ENCODE measurements around the gene OR6M1. TPM values are rescaled to one million over a fixed set of nuclear protein-coding genes. Genes with fewer than 3 reads are reported as not detected.

OR6M1 gene, protein sequence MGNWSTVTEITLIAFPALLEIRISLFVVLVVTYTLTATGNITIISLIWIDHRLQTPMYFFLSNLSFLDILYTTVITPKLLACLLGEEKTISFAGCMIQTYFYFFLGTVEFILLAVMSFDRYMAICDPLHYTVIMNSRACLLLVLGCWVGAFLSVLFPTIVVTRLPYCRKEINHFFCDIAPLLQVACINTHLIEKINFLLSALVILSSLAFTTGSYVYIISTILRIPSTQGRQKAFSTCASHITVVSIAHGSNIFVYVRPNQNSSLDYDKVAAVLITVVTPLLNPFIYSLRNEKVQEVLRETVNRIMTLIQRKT
- total RNA-seq (not detected), polyA plus RNA-seq (not detected)

DNA sequence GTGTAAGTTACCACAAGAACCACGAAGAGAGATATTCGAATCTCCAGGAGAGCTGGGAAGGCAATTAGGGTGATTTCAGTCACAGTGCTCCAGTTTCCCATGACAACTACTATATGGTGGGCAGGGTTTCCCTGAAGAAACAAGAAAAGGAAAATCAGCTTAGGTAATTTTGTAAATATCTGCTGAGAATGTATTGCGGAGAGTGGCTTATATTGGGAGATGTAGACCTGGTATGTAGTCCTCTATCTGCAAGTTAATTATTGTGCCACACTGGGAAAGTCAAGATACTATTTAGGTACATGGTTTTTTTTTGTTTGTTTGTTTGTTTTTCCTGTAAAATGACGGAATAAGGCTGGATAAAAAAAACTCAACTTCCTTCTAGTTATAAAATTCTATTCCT is at the start of gene OR6M1:
Gene OR6M1, minus strand, starts transcription at position 101 of the 400 bp plus-strand sequence. Its CDS starts 0 bp downstream, at position 101.
- intact Hi-C loops (cut with micrococcal nuclease), result no loop called here
- no peak within 1 kb of the TSS for H3K4me3 Mint-ChIP-seq
- Histone ChIP-seq H3K27ac (ENCODE audit: low read depth, low read length) (no peak within 1 kb of the TSS), H3K4me1 (ENCODE audit: insufficient read depth, low read length) (no peaks in the 10 kb centered on the region), H3K9me3 (ENCODE audit: control insufficient read depth in 1 of 2, low read length in 2 of 2) (no peaks in the 10 kb centered on the region), H3K36me3 (ENCODE audit: insufficient read depth, low read length) (no peaks in the 10 kb centered on the region), H3K27me3 (ENCODE audit: insufficient read depth, low read length) (no peaks in the 10 kb centered on the region), H3K4me3 (ENCODE audit: low read length in 2 of 2) (no peak within 1 kb of the TSS)
- ChIA-PET POLR2A (ENCODE audit: partially characterized antibody) (no interaction called here), CTCF (ENCODE audit: partially characterized antibody) (no interaction called here)
- DNase-seq, result no peak
- no peaks in the 10 kb centered on the region for H3K36me3 Mint-ChIP-seq
- H3K27ac Mint-ChIP-seq, result peak within 1 kb of the TSS in 1 of 7 donors; percentile 49
- H3K4me1 Mint-ChIP-seq, result no peaks in the 10 kb centered on the region
- H3K9me3 Mint-ChIP-seq, result no peaks in the 10 kb centered on the region
- peaks cover 0 to 2% of the 10 kb centered on the region in 2 donors for H3K27me3 Mint-ChIP-seq

DNA sequence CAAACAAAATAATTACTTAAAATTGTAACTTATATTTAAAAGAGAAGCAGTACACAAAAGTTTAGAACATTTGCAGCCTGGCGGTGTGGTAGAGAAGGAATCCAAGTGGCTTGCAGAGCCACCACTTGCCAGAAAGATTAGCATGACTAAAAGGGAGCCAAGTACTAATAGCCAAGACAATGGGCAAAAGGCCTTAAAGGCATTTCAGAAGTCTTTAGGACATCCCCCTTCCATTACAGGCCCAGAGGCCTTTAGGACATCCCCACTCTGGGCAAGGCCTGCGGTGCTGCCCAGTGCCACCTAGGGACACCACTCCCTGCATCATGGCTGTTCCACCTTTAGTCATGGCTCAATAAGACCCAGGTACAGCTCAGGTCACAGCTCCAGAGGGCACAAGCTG is 46.9 kb upstream of the OR6M1 start:
- no peaks in the 10 kb centered on the region for H3K27me3 ChIP-seq (ENCODE audit: insufficient read depth, low read length)
- no peaks in the 10 kb centered on the region for H3K36me3 ChIP-seq (ENCODE audit: insufficient read depth, low read length)
- Mint-ChIP-seq H3K27ac (no peak overlapping the region), H3K36me3 (no peaks in the 10 kb centered on the region), H3K9me3 (peaks cover 0 to 15% (median 4%) of the 10 kb centered on the region in 8 donors), H3K4me3 (no peak overlapping the region), H3K4me1 (no peaks in the 10 kb centered on the region), H3K27me3 (peaks cover 5 to 6% of the 10 kb centered on the region in 2 donors)
- no peak overlapping the region for H3K27ac ChIP-seq (ENCODE audit: low read depth, low read length)
- no peak for DNase-seq
- CTCF ChIA-PET (ENCODE audit: partially characterized antibody), result no interaction called here
- POLR2A ChIA-PET (ENCODE audit: partially characterized antibody), result no interaction called here
- H3K9me3 ChIP-seq (ENCODE audit: control insufficient read depth in 1 of 2, low read length in 2 of 2), result no peaks in the 10 kb centered on the region
- intact Hi-C loops (cut with micrococcal nuclease), result no loop called here
- no peak overlapping the region for H3K4me3 ChIP-seq (ENCODE audit: low read length in 2 of 2)
- H3K4me1 ChIP-seq (ENCODE audit: insufficient read depth, low read length), result no peaks in the 10 kb centered on the region

DNA sequence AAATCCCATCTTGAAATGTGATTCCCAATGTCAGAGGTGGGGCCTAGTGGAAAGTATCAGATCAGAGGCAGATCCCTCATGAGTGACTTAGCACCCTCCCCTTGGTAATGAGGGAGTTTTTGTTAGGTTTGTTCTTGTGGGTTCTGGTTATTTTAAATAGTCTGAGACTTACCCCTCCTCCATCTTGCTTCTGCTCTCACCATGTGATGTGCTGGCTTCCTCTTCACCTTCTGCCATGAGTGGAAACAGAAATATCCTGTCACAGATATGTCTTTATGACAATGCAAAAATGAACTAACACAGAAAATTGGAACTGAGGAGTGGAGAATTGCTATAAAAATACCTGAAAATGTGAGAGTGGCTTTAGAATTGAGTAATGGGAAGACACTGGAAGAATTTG is 46.2 kb upstream of the OR6M1 start:
- no peak overlapping the region for H3K4me3 Mint-ChIP-seq
- no peaks in the 10 kb centered on the region for H3K4me1 Mint-ChIP-seq
- DNase-seq, result no peak
- Histone ChIP-seq H3K4me1 (ENCODE audit: insufficient read depth, low read length) (no peaks in the 10 kb centered on the region), H3K27me3 (ENCODE audit: insufficient read depth, low read length) (no peaks in the 10 kb centered on the region), H3K36me3 (ENCODE audit: insufficient read depth, low read length) (no peaks in the 10 kb centered on the region), H3K27ac (ENCODE audit: low read depth, low read length) (no peak overlapping the region), H3K4me3 (ENCODE audit: low read length in 2 of 2) (no peak overlapping the region), H3K9me3 (ENCODE audit: control insufficient read depth in 1 of 2, low read length in 2 of 2) (no peaks in the 10 kb centered on the region)
- H3K9me3 Mint-ChIP-seq, result peaks cover 0 to 11% (median 3%) of the 10 kb centered on the region in 8 donors
- H3K36me3 Mint-ChIP-seq, result no peaks in the 10 kb centered on the region
- no peak overlapping the region for H3K27ac Mint-ChIP-seq
- ChIA-PET POLR2A (ENCODE audit: partially characterized antibody) (no interaction called here), CTCF (ENCODE audit: partially characterized antibody) (no interaction called here)
- intact Hi-C loops (cut with micrococcal nuclease), result no loop called here
- H3K27me3 Mint-ChIP-seq, result peaks cover 5 to 6% of the 10 kb centered on the region in 2 donors

DNA sequence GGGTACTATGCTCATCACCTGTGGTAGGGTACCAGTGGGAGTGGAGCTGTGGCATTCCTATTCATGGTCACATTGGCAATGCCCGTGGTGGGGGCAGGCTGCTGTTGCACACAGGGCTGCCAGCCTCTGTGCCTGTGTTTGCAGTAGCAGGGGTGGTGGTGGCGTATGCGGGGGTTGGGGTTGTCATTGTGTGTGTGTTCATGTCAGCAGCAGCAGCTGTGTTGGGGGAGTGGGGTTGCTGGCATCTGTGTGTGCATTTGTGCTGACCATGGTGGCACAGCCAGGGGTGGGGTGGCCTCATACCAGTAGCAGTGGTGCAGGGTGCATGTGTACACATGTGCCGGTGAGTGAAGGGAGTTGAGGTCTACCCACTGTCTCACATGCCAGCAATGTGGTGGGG is 45.0 kb upstream of the OR6M1 start:
- Histone ChIP-seq H3K36me3 (ENCODE audit: insufficient read depth, low read length) (no peaks in the 10 kb centered on the region), H3K4me3 (ENCODE audit: low read length in 2 of 2) (no peak overlapping the region), H3K27ac (ENCODE audit: low read depth, low read length) (no peak overlapping the region), H3K9me3 (ENCODE audit: control insufficient read depth in 1 of 2, low read length in 2 of 2) (no peaks in the 10 kb centered on the region), H3K27me3 (ENCODE audit: insufficient read depth, low read length) (no peaks in the 10 kb centered on the region), H3K4me1 (ENCODE audit: insufficient read depth, low read length) (no peaks in the 10 kb centered on the region)
- H3K9me3 Mint-ChIP-seq, result peaks cover 0 to 9% (median 0%) of the 10 kb centered on the region in 8 donors
- ChIA-PET CTCF (ENCODE audit: partially characterized antibody) (no interaction called here), POLR2A (ENCODE audit: partially characterized antibody) (no interaction called here)
- intact Hi-C loops (cut with micrococcal nuclease), result no loop called here
- H3K4me3 Mint-ChIP-seq, result no peak overlapping the region
- no peak overlapping the region for H3K27ac Mint-ChIP-seq
- peaks cover 5 to 6% of the 10 kb centered on the region in 2 donors for H3K27me3 Mint-ChIP-seq
- DNase-seq, result peak in 1 of 5 donors; percentile 25
- H3K4me1 Mint-ChIP-seq, result no peaks in the 10 kb centered on the region
- no peaks in the 10 kb centered on the region for H3K36me3 Mint-ChIP-seq

DNA sequence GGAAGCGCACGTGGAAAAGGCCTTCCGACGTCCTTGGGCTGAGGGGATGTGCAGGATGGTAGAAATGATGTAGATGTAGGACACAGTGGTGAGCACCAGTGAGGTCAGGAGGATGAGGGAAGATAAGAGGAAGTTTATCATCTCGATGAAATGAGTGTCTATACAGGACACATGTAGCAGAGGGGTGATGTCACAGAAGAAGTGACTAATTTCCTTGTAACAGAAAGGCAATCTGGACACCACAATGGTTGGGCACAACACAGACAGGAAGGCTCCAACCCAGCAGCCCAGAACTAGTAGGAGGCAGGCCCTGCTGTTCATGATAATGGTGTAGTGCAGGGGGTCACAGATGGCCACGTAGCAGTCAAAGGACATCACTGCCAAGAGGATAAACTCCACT is 35.0 kb upstream of the OR6M1 start:
- intact Hi-C loops (cut with micrococcal nuclease), result no loop called here
- no peaks in the 10 kb centered on the region for H3K9me3 ChIP-seq (ENCODE audit: control insufficient read depth in 1 of 2, low read length in 2 of 2)
- Mint-ChIP-seq H3K36me3 (no peaks in the 10 kb centered on the region), H3K27me3 (peaks cover 5 to 6% of the 10 kb centered on the region in 2 donors), H3K9me3 (peaks cover 0 to 3% (median 0%) of the 10 kb centered on the region in 8 donors), H3K27ac (no peak overlapping the region), H3K4me3 (no peak overlapping the region), H3K4me1 (no peaks in the 10 kb centered on the region)
- ChIA-PET CTCF (ENCODE audit: partially characterized antibody) (no interaction called here), POLR2A (ENCODE audit: partially characterized antibody) (no interaction called here)
- H3K36me3 ChIP-seq (ENCODE audit: insufficient read depth, low read length), result no peaks in the 10 kb centered on the region
- H3K4me1 ChIP-seq (ENCODE audit: insufficient read depth, low read length), result no peaks in the 10 kb centered on the region
- no peaks in the 10 kb centered on the region for H3K27me3 ChIP-seq (ENCODE audit: insufficient read depth, low read length)
- H3K4me3 ChIP-seq (ENCODE audit: low read length in 2 of 2), result no peak overlapping the region
- no peak overlapping the region for H3K27ac ChIP-seq (ENCODE audit: low read depth, low read length)
- no peak for DNase-seq

DNA sequence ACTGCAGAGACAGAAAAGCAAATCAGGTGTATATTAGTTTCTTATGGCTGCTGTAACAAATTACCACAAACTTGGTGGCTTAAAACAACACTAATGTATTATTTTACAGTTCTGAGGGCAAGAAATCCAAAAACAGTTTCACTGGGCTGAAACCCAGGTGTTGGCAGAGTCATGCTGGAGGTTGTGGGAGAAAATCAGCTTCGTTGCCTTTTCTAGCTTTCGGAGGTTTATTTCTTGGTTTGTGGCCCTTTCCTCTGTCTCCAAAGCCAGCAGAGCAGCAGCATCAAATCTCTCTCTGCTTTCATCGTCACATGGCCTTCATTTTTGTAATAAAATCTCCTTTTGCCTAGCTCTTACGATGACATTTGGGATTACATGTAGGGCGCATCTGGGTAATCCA is 33.0 kb upstream of the OR6M1 start:
- Mint-ChIP-seq H3K36me3 (no peaks in the 10 kb centered on the region), H3K4me1 (no peaks in the 10 kb centered on the region), H3K27ac (no peak overlapping the region), H3K4me3 (no peak overlapping the region), H3K9me3 (peaks cover 0 to 3% (median 0%) of the 10 kb centered on the region in 8 donors), H3K27me3 (peaks cover 5 to 6% of the 10 kb centered on the region in 2 donors)
- intact Hi-C loops (cut with micrococcal nuclease), result no loop called here
- Histone ChIP-seq H3K9me3 (ENCODE audit: control insufficient read depth in 1 of 2, low read length in 2 of 2) (no peaks in the 10 kb centered on the region), H3K4me3 (ENCODE audit: low read length in 2 of 2) (no peak overlapping the region), H3K36me3 (ENCODE audit: insufficient read depth, low read length) (no peaks in the 10 kb centered on the region), H3K27me3 (ENCODE audit: insufficient read depth, low read length) (no peaks in the 10 kb centered on the region), H3K27ac (ENCODE audit: low read depth, low read length) (no peak overlapping the region), H3K4me1 (ENCODE audit: insufficient read depth, low read length) (no peaks in the 10 kb centered on the region)
- CTCF ChIA-PET (ENCODE audit: partially characterized antibody), result no interaction called here
- DNase-seq, result no peak
- POLR2A ChIA-PET (ENCODE audit: partially characterized antibody), result no interaction called here

DNA sequence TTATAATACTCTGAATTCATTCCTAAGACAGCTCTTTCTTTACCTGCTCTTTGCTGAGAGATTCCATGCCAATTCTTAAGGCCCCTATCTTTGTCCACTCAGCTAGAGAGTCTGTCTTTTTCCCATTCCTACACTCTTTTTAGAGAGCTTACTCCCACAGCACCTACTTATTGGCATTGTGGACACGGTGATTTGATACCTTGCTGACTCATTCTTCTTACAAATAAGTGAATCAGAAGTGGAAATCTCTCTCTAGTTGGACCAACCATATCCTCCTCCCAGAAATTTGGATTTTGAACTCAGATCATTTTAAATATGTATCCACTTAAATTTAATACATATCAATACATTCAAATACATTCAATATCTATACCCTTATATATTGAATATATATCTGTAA is 32.5 kb upstream of the OR6M1 start:
- Mint-ChIP-seq H3K4me3 (no peak overlapping the region), H3K27ac (no peak overlapping the region), H3K4me1 (no peaks in the 10 kb centered on the region), H3K36me3 (no peaks in the 10 kb centered on the region), H3K9me3 (peaks cover 0 to 3% (median 0%) of the 10 kb centered on the region in 8 donors), H3K27me3 (peaks cover 5 to 6% of the 10 kb centered on the region in 2 donors)
- ChIA-PET POLR2A (ENCODE audit: partially characterized antibody) (no interaction called here), CTCF (ENCODE audit: partially characterized antibody) (no interaction called here)
- H3K4me3 ChIP-seq (ENCODE audit: low read length in 2 of 2), result no peak overlapping the region
- H3K36me3 ChIP-seq (ENCODE audit: insufficient read depth, low read length), result no peaks in the 10 kb centered on the region
- no peak overlapping the region for H3K27ac ChIP-seq (ENCODE audit: low read depth, low read length)
- no peaks in the 10 kb centered on the region for H3K9me3 ChIP-seq (ENCODE audit: control insufficient read depth in 1 of 2, low read length in 2 of 2)
- no peak for DNase-seq
- intact Hi-C loops (cut with micrococcal nuclease), result no loop called here
- no peaks in the 10 kb centered on the region for H3K4me1 ChIP-seq (ENCODE audit: insufficient read depth, low read length)
- H3K27me3 ChIP-seq (ENCODE audit: insufficient read depth, low read length), result no peaks in the 10 kb centered on the region

All from CD4-positive, alpha-beta memory T cell (primary cell).